SK-N-SH treated with all-trans-retinoic acid at 6 μM for 48 hours (cell line): Measurements from ENCODE around the gene SIK3.

Experiments used
- ARNTL ChIP-seq: fragments of 450-650 bp; formaldehyde crosslinking; IDR thresholded peaks from 2 replicates; pipeline ENCODE4 v1.5.0; 2020; ENCODE audit warnings: low read depth, mild to moderate bottlenecking, moderate library complexity, borderline replicate concordance
- BACH2 ChIP-seq: fragments of 250-450 bp; sonication (Bioruptor Pico); IDR thresholded peaks from 2 replicates; pipeline ENCODE4 v1.9.0; 2021; ENCODE audit warnings: mild to moderate bottlenecking, borderline replicate concordance
- ESRRG ChIP-seq: fragments of 250-450 bp; sonication (Bioruptor Pico); IDR thresholded peaks from 2 replicates; pipeline ENCODE4 v1.6.1; 2021; ENCODE audit warnings: mild to moderate bottlenecking
- OSR1 ChIP-seq: fragments of 250-450 bp; sonication (Bioruptor Pico); IDR thresholded peaks from 2 replicates; pipeline ENCODE4 v1.8.0; 2022; ENCODE audit warnings: moderate library complexity, mild to moderate bottlenecking, inconsistent platforms
- RARB ChIP-seq: fragments of 250-450 bp; sonication (Bioruptor Pico); IDR thresholded peaks from 2 replicates; pipeline ENCODE4 v1.8.0; 2021; ENCODE audit warnings: mild to moderate bottlenecking, moderate library complexity
- TCF4 ChIP-seq: fragments of 250-450 bp; sonication (Bioruptor Pico); IDR thresholded peaks from 2 replicates; pipeline ENCODE4 v1.8.0; 2021; ENCODE audit warnings: mild to moderate bottlenecking, moderate library complexity, borderline replicate concordance
- TOX ChIP-seq: fragments of 250-450 bp; sonication (Bioruptor Pico); IDR thresholded peaks from 2 replicates; pipeline ENCODE4 v1.8.0; 2021; ENCODE audit warnings: mild to moderate bottlenecking, moderate library complexity, borderline replicate concordance
- ZFP30 ChIP-seq: fragments of 450-650 bp; formaldehyde crosslinking; IDR thresholded peaks from 2 replicates; pipeline ENCODE4 v1.5.0; 2022; ENCODE audit warnings: mild to moderate bottlenecking, moderate library complexity
- ZNF565 ChIP-seq: fragments of 450-650 bp; formaldehyde crosslinking; conservative IDR thresholded peaks from 2 replicates; pipeline ENCODE4 v1.5.0; 2020; ENCODE audit warnings: low read depth, mild to moderate bottlenecking, moderate library complexity
- ZNF70 ChIP-seq: fragments of 450-650 bp; formaldehyde crosslinking; IDR thresholded peaks from 2 replicates; pipeline ENCODE4 v1.5.0; 2020; ENCODE audit warnings: mild to moderate bottlenecking, moderate library complexity
- TF ChIP-seq, protein P1 (sequence below): fragments of 250-450 bp; sonication (Bioruptor Pico); IDR thresholded peaks from 2 replicates; pipeline ENCODE4 v1.8.0; 2020; ENCODE audit warnings: mild to moderate bottlenecking, moderate library complexity, borderline replicate concordance

DNA sequence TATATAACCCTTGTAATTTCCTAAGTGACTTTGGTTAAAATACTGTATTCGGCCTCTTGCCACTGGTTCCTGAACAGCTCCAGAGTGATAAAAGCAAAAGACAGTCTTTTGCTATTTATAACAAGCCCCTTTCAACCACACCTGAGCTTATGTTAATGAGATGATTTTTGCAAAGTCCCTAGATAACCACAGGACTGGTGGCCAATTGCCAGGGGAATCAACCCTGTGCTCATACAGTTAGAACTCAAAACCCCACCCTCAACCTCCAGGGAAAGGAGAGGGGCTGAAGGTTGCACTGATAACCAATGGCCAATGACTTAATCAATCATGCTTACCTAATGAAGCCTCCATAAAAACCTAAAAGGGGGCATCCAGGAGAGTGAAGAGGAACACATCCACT is 77.9 kb downstream of the SIK3 start:
- TF ChIP-seq, protein P1, sequence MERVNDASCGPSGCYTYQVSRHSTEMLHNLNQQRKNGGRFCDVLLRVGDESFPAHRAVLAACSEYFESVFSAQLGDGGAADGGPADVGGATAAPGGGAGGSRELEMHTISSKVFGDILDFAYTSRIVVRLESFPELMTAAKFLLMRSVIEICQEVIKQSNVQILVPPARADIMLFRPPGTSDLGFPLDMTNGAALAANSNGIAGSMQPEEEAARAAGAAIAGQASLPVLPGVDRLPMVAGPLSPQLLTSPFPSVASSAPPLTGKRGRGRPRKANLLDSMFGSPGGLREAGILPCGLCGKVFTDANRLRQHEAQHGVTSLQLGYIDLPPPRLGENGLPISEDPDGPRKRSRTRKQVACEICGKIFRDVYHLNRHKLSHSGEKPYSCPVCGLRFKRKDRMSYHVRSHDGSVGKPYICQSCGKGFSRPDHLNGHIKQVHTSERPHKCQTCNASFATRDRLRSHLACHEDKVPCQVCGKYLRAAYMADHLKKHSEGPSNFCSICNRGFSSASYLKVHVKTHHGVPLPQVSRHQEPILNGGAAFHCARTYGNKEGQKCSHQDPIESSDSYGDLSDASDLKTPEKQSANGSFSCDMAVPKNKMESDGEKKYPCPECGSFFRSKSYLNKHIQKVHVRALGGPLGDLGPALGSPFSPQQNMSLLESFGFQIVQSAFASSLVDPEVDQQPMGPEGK (CRISPR knock-in tag) = no peak
- no peak for TF ChIP-seq ESRRG (CRISPR knock-in tag)
- TF ChIP-seq ZNF565 = no peak
- TF ChIP-seq BACH2 = no peak
- no peak for TF ChIP-seq ZNF70 (CRISPR knock-in tag)
- no peak for TF ChIP-seq TCF4
- no peak for TF ChIP-seq RARB (CRISPR knock-in tag)
- TF ChIP-seq TOX (CRISPR knock-in tag) = no peak
- TF ChIP-seq OSR1 = no peak
- no peak for TF ChIP-seq ARNTL (CRISPR knock-in tag)
- no peak for TF ChIP-seq ZFP30 (CRISPR knock-in tag)
